Astrocyte of the cerebellum (primary cell): ENCODE results near the gene PTPRM.
A peak's percentile ranks its signal among the peaks of the same experiment; 100 is the strongest.

ENCODE experiments used
- DNase-seq: peaks from one replicate; pipeline ENCODE4 v3.0.0-alpha.2; 2011; ENCODE audit warnings: low read depth
- H3K4me3 ChIP-seq: 2 replicates; pipeline ENCODE4 v1.5.1; 2011; ENCODE audit warnings: mild to moderate bottlenecking, low read depth, low read length, moderate library complexity
- CTCF ChIP-seq: IDR thresholded peaks from 2 replicates; pipeline ENCODE4 v1.5.1; 2012; ENCODE audit warnings: low read length, low read depth, moderate library complexity, mild to moderate bottlenecking; ENCODE audit errors: missing control alignments
- in situ Hi-C: cut with HindIII; loops from 2 replicates; pipeline ENCODE4 v1.10.0; 2017; ENCODE audit warnings: low sequenced_read_pairs

Gene PTPRM

GRCh38 chr18:8116341-8117005, 549.4 kb downstream of the PTPRM start:
- TF ChIP-seq CTCF = no peak
- no peak overlapping the region for H3K4me3 ChIP-seq
- in situ Hi-C loops = no loop called here
- no peak for DNase-seq

- TF ChIP-seq CTCF = no peak
- DNase-seq = no peak
- H3K4me3 ChIP-seq = no peak overlapping the region
- in situ Hi-C loops = no loop called here
Measured at GRCh38 chr18:8117006-8117371, 549.9 kb downstream of the PTPRM start.

- no peak for DNase-seq
- in situ Hi-C loops = no loop called here
- no peak overlapping the region for H3K4me3 ChIP-seq
- no peak for TF ChIP-seq CTCF
Measured at GRCh38 chr18:8121101-8121500, 554.0 kb downstream of the PTPRM start.

GRCh38 chr18:8121942-8122480, 554.9 kb downstream of the PTPRM start:
- TF ChIP-seq CTCF = no peak
- peak; percentile 18 for DNase-seq
- H3K4me3 ChIP-seq = no peak overlapping the region
- in situ Hi-C loops = no loop called here

- in situ Hi-C loops = no loop called here
- TF ChIP-seq CTCF = no peak
- no peak for DNase-seq
- no peak overlapping the region for H3K4me3 ChIP-seq
Measured at GRCh38 chr18:8124232-8125146, 557.4 kb downstream of the PTPRM start.

GRCh38 chr18:8130096-8130495, 563.0 kb downstream of the PTPRM start:
- in situ Hi-C loops = no loop called here
- H3K4me3 ChIP-seq = no peak overlapping the region

More at GRCh38 chr18:8130096-8130495, 563.0 kb downstream of the PTPRM start:
- no peak for DNase-seq
- no peak for TF ChIP-seq CTCF
